Fibroblast of skin of left quadriceps (primary cell): Measurements from ENCODE around the gene SLC9A1.

Experiments
- DNase-seq, 2 experiments: peaks; one replicate each; pipeline ENCODE4 v3.0.0-alpha.2; 2013; ENCODE audit warnings: low read depth in 2 of 2

Gene SLC9A1

GRCh38 chr1:27102707-27103468, 52.0 kb downstream of the SLC9A1 start:
- no peak for DNase-seq

DNA sequence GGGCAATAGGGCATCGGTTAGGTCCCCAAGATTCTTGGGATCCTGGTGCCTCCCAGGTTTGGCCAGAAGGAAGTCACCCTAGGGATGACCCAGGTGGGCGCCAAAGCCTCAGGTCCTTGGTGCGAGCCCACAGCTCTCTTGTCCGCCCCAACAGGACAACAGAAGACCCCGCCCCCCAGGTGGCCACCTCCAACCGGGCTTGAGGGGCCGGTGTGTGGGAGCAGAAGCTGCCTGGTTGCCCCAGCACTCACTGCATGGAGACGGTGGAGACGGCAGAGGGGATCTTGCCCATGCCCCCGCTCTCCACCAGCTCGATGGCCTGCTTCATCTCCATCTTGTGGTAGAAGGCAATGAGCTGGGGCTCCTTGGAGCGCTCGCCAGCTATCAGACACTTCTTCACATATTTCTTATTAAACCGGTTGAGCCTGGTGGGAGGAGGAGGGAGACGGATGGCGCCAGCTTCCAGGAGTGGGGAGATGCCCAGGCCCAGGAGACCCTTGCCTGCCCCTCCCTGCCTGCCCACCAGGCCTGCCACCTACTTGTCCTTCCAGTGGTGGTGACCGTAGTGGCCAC, 52.7 kb downstream of the SLC9A1 start:
- no peak for DNase-seq

GRCh38 chr1:27101696-27102095, 53.2 kb downstream of the SLC9A1 start:
- no peak for DNase-seq

DNA sequence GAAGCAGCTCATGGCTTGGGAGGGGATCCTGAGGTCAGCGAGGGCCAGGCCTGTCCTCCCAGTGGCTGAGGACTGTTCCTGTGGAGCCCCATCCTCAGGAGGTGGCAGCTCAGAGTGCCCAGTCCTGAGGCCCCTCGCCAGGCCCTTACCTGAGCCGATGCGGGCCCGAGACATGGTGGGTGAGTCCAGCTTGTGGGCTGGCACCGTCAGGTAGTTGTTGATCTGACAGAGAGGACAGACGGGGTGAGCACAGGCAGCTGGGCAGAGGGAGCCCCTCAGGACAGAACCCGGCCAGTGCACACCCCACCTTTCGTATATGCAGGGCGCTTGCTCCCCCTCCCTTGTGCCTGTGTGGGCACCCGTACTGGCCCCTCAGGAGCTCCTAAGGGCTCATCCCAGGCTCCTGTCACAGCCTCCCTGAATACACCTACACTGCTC, 53.9 kb downstream of the SLC9A1 start:
- no peak for DNase-seq

- DNase-seq = no peak
These were observed 54.4 kb downstream of the SLC9A1 start for GRCh38 chr1:27100335-27101053.

DNA sequence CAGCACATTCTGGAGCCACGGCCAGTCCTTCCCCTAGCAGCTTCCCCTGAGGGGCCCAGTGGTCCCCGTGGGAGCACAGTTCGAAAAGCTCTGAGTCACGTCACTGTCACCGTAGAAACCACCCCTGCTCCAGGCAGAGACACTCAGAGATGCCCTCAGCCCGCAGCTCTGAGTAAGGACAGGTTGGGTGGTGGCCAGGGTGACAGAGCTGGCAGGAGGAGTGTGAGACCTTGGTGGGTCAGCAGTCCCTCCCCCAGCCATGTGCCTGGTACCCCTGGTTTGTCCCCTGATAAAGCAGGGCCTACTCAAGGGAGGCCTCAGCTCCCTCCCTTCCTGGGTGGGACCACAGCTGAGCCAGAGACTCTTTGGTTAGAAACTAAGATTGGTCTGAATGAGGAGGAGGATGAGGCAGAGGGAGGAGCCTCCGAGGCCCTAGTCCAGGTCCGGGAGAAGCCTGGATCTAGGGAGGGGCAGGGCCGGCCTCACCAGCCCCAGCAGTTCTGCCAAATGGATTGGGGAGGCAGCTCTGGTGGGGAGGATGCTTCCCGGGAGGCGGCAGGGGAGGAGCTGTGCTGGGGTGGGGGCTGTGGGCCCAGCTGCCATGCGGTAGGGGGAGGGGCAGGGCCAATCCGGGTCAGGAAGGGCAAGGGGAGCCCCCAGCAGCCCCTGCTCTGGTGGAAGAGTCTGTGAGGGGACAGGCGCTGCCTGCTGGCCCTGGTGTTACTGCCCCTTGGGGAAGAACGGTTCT, 55.2 kb downstream of the SLC9A1 start:
- DNase-seq = peak; percentile 42 to 45

- DNase-seq = peak in 1 of 2 experiments; percentile 29
These were observed 55.8 kb downstream of the SLC9A1 start for GRCh38 chr1:27099135-27099586.

DNA sequence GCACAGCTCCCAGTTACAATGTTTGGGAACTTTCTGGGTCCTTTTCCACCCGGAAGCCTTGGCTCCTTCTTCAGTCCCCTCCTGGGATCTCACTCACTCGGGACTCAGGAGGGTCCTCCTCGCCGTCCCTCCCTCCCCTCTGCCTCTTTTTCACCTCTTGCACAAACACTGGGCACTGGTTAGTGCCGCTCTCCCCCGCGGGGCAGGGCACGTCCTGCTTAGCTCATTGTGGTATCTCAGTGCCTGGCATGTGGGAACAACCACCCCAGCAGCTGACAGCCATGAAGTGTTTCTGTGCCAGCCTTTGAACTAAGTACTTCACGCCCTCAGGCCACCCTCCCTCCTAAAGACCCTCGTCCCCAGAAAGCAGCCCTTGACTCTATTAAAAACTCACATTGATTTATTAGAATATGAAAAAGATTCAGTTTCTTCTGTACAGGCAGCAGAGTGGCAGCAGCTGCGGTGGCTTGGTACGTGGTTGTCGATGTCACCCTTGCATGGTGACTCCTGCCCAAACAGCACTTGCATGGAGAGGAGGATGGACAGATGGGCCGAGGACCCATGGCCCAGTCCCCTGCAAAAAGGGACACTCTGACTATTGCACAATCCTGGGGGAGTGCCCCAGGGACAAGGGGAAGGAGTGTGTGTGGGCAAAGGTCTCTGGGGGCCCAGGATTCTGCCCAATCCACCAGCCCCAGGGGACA, 56.3 kb downstream of the SLC9A1 start:
- no peak for DNase-seq

DNA sequence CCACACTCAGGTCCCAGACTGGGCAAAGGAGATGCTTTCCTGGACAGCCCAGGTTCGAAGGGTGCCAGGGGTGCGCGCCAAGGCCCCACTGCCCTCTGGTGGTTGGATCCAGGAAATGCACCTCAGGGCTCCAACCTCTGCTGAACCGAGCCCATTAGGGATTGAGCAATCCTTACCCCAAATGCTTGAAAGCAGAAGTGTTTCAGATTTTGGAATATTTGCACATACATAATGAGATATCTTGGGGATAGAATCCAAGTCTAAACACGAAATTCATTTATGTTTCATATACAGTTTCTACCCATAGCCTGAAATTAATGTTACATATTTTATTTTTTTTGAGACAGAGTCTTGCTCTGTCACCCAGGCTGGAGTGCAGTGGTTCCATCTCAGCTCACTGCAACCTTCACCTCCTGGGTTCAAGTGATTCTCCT, 57.4 kb downstream of the SLC9A1 start:
- DNase-seq = peak; percentile 53 to 56

GRCh38 chr1:27095576-27095975, 59.3 kb downstream of the SLC9A1 start:
- no peak for DNase-seq

DNA sequence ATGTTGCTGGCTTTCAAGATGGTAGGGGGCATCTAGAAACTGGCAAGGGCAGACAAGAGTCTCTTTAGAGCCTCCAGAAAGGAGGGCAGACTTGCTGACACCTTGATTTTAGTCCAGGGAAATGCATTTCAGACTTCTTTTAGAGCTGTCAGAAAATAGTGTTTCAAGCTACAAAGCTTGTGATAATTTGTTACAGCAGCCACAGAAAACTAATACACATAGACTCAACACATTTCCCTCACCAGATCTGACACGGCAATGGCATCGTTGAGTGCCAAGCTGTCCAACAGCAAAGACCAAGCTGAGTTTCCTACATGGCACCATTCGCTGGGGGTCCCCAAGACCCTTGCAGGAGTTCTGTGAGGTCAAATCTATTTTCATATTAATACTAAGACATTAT, 62.0 kb downstream of the SLC9A1 start:
- no peak for DNase-seq

DNA sequence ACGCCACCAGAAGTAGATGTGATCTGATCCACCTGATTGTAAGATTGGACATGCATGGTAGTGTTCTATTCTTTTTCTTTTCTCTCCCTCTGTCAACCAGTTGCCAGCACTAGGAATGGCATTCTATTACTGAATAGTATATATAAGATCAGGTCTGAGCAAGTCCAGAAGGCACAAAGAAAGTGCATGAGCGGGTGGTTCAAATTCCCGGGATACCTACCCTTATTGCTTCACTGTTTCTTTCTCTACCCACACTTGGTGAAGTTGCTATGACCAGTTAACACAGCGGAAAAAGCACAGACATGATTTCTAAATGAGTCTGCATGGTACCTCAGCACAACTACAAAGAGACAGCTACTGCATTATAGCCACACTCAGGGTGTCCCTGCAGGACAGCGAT, 64.0 kb downstream of the SLC9A1 start:
- DNase-seq = no peak

GRCh38 chr1:27087371-27088220, 67.3 kb downstream of the SLC9A1 start:
- no peak for DNase-seq

GRCh38 chr1:27086628-27087027, 68.3 kb downstream of the SLC9A1 start:
- DNase-seq = no peak

DNA sequence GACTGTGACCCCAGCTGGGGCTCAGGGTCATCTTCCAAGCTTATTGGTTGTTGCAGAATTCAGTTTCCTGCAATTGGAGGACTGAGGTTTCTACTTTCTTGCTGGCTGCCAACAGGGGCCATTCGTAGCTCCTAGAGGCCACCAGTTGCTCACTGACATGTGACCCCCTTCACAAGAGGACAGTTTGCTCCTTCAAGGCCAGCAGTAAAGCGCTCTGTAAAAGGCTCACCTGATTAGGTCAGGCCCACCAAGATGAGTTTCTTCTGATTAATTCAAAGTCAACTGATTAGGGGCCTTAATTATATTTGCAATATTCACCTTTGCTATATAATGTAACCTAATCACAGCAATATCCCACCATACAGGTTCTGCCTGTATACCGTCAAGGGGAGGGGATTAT, 68.9 kb downstream of the SLC9A1 start:
- DNase-seq = no peak

DNA sequence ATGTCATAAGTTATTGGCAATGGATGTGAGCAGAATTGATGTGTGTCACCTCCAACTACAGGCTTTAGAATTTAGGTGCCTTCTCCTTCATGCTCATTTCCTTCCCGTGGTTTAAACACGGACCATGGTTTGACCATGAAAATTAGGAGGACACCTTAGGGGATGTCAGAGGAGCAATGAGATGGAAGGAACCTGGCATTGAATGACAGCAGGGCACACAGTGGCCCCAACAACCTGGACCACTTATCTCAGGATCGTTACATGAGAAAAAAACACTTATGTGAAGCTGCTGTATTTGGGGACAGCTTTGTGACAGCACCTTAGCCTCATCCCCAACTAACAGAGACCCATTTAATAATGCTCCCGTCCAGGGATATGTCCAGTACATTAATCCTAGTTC, 70.8 kb downstream of the SLC9A1 start:
- DNase-seq = no peak

GRCh38 chr1:27077968-27078367, 77.0 kb downstream of the SLC9A1 start:
- DNase-seq = no peak

DNA sequence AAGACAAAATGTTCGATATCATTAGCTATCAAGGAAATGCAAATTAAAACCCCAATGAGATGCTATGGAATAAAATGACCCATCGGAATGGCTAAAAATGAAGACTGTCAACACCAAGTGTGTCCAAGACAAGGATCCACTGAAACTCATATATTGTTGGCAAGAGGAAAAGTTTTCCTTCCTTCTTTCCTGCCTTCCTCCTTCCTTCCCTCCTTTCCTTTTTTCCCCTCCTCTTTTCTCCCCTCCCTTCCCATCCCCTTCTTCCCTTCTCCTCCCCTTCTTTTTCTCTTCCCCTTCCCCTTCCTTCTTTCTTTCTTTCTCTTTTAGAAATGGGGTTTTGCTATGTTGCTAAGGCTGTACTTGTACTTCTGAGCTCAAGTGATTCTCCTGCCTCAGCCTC, 78.1 kb downstream of the SLC9A1 start:
- no peak for DNase-seq

DNA sequence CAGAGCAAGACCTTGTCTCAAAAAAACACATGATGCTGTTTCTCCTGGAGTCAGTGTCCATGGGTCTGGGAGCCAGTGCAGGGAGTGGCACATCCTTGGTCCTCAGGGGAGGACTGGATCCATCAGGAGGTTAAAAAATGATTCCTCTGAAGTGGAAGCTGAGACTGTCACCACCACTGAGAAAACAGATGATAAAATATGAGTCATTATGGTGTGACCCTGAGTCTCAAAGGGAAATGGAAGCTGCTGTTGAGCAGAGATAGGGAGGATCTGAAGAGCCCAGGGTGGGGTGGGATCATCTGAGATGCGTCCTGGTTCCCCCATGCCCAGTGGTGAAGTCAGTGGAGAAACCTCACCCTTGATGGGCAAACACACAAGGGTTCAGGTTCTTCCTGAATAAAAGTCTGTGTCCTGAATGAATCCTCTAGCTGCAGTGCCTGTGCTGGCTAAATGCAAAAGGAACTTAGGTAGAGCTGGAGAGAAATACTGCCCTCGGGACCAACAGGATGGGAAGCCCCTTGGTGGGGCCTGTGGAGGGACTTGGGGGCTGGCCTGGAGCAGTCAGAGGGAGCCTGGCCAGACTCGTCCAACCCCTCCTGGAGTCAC, 80.6 kb downstream of the SLC9A1 start:
- no peak for DNase-seq

DNA sequence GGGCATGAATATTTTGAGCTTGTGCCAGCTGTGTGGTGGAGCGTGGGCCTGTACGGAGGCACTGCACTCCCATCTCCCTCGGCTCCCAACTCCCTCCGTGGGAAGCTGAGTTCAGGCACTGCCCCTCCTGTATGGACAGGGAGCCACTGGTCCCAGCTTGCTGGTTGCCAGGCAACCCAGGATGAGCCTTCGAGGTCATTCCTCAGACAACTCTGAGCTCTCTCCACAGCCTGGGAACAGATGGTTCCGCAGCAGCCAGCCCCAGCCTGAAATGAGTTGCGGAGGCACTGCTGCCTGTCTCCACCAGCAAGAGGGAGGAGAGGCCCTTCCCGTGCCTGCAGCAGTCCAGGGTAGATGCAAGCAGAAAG, 83.9 kb downstream of the SLC9A1 start:
- peak in 1 of 2 experiments; percentile 4 for DNase-seq
